Amniotic epithelial cell (primary cell): Measurements from ENCODE around the gene ORAI3.

Experiments
- DNase-seq: peaks from one replicate; pipeline ENCODE4 v3.0.0-alpha.2; 2010; ENCODE audit warnings: low read depth

Gene ORAI3

DNA sequence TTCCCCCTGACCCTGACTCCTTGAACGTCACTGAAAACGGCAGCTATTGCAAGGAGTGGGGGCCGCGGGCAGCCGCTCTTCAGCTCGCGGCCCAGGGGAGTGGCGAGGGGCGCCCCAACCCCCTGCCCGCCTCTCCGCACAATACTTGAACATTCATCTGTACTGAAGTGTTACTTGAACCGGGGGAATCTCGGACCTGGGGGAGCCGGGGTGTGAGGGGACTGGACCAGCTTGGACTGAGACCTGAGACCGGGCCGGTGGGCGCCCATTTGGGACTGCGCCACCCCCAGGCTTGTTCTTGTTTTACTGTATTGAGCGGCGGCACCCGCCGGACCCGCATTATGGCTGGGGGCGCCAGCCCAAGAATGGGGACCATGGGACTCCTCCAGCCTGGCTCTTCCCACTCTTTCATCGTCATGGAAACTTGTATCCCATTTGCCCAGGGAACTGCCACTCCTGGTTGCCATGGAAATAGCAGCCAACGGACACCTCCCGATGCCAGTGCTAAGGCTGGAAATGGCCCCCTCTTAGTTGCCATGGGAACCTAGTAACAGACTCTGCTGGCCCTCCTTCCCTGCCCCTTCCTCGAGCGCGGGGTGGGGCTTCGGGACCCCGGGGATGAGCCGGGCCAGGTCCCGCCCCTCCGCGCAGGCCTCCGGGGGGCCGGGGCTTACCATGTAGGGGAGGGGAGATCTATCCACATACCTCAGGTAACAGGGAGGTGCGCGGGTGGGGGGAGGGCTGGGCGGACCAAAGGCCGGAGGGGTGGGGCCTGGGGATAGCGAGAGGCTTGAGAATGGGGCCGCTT lies 805 bp upstream of the ORAI3 start:
- DNase-seq, result peak; percentile 99

DNA sequence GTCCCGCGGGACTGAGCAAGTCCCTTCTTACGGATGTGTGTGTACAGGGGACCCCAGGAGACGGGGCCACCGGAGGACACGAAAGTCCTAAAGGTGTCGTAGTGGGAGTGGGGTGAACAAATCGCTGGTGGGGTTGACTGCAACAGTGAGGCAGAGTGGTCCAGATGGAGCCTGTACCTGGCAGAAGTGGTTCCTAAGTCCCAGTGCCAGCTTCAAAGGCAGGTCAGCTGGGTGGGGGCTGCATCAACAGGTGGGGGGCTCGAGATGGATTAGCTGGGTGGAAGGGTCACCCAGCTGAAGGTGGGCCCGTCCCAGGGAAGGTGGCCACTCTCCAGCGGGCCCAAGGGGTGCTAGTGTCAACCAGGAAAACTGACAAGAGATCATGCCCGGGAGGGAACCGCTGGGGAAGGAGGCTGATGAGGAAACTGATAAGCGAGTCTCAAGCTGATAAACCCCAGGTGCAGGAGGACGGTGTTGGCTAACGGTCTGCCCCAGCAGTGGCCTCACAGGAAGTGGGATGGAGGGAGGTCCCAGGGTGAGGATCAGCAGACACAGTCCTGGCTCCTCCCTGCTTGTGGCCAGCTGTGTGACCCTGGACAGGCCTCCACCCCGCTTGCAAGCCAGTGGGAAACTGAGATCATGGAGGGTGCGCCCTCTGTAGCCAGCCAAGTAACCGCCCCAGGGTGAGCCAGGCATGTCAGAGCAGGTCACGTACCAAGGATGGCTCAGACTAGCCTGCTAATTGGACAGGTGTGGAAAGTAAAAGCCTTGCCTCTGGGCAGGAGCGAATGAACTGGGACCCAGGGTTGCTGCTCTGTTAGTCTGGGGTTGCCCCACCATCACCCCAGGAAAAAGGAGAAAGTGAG lies 1.0 kb downstream of the ORAI3 start:
- peak; percentile 95 for DNase-seq

DNA sequence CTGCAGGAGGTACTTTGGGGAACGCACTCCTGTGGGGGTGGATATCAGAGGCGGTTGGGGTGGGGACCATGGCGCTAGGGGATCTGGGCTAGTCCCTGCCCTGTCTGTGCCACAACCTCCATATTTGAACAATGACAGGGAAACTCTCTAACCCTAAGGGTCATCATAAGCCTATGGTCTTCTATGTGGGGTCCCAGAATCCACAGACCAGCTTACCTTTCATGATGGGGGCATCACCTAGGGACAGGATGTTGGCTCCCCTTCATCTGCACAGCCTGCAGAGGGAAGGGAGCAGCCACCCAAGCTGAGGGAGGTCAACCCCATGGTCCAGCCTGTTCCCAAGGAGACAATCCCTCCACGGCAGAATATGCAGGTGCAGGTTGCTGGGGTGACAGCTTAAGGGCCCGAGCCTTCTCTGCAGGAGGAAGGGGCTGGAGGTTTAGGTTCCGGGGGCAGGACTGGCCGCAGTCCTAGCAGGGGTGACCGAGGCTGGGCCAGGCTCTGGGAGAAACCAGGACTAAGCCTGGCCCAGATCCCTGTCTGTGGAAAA lies 1.7 kb downstream of the ORAI3 start:
- no peak for DNase-seq

DNA sequence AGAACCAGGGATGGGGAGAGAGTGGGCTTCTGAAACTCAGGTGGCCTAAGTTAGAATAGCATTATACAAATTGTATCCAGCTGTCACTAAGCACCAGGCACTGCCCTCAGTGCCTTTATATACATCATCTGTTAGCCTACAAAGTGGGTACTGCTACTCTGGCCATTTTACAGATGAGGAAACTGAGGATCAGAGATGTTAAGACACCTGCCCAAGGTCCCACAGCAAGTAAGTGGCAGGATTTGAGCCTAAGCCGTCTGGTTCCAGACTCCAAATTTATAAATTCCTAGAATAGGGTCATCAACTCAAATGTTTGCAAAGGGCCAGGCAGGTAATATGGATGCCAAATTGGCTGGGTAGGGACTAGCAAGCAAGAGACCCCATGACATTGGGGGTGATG lies 2.3 kb downstream of the ORAI3 start:
- no peak for DNase-seq

DNA sequence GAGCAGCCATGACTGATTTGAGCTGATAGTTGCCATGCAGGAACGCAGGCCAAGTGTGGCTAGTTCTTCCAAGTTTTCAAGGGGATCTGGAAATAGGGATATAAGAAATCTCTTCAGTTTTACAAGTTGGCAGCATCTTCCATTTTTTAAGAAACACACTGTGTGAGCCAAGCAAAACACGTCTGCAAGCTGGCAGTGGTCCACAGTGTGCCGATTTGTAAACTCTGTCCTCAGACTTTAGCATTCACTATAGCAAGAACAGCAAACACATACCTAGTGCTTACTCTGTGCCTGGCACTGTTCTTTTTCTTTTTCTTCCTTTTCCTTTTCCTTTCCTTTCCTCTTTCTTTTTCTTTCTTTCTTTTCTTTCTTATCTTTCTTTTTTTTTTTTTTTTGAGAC lies 2.9 kb downstream of the ORAI3 start:
- no peak for DNase-seq

DNA sequence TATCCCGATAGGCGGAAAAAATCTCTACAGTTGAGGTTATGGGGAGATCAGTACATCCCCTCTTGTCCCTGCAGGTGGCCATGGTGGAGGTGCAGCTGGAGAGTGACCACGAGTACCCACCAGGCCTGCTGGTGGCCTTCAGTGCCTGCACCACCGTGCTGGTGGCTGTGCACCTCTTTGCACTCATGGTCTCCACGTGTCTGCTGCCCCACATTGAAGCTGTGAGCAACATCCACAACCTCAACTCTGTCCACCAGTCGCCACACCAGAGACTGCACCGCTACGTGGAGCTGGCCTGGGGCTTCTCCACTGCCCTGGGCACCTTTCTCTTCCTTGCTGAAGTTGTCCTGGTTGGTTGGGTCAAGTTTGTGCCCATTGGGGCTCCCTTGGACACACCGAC lies 4.2 kb downstream of the ORAI3 start:
- DNase-seq, result no peak

DNA sequence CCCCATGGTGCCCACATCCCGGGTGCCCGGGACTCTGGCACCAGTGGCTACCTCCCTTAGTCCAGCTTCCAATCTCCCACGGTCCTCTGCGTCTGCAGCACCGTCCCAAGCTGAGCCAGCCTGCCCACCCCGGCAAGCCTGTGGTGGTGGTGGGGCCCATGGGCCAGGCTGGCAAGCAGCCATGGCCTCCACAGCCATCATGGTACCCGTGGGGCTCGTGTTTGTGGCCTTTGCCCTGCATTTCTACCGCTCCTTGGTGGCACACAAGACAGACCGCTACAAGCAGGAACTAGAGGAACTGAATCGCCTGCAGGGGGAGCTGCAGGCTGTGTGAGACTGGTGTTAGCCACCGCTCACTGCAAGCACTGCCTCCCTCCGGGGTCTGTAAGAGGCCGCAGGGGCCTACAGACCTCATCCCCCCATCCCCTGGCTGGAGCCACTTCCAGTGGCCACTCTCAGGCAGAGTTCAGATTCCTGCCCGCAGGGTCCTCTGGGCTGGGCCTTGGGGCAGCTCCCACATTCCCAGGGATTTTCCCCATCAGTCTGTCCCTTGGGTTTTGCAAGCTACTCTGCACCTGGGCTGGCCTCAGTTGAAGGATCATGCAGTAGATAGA lies 4.8 kb downstream of the ORAI3 start:
- peak; percentile 71 for DNase-seq

DNA sequence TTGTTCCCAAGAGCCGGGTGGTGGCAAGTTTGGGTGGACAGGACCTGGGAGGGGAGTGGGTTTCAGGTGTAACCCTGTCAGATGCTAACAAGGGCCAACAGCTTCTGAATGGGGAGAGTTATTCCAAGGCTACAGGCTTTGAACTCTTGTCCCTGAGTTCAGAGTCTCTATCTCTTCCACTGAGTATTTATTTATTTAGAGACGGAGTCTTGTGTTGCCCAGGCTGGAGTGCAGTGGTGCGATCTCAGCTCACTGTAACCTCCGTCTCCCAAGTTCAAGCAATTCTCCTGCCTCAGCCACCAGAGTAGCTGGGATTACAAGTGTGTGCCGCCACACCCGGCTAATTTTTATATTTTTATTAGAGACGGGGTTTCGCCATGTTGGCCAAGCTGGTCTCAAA lies 6.1 kb downstream of the ORAI3 start:
- DNase-seq, result no peak

DNA sequence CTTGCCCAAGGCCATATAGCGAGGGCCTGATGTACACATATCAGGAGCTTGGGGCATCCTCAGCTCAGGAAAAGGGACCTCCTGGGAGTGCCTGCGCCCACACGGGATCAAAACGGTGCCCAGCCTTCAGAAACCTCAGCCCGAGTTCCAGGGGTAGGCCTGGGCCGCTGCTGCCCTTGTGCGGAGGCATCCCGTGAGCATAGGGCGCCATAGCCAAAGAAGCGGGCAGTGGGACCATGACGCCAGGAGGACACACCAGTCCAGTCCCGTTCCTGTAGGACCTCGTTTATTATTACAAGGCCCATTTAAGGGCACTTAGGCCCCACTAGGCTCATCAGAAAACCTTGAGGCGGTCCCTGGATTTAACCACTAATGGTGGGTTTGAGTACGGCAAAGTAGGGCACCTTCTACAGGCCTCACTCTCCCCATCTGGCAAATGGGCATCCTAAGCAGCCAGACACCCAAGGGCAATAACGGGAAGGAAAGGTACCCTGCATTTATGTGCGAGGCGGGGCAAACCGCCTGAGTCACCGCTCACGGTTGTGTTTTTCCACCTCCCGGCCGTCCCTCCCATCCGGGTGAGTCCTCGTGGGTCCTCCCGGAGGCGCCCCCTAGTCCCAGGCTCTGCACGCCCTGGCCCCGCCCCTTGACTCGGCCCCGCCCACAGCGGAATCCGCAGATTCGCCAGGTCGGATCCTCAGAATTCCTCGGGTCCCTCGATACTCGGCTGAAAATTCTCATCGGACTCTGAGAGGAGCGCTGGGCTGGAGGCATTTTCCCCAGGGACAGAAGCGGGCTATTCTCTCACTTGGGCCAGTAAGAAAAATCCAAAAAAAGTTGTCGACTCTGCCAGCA lies 8.0 kb downstream of the ORAI3 start:
- peak; percentile 88 for DNase-seq

DNA sequence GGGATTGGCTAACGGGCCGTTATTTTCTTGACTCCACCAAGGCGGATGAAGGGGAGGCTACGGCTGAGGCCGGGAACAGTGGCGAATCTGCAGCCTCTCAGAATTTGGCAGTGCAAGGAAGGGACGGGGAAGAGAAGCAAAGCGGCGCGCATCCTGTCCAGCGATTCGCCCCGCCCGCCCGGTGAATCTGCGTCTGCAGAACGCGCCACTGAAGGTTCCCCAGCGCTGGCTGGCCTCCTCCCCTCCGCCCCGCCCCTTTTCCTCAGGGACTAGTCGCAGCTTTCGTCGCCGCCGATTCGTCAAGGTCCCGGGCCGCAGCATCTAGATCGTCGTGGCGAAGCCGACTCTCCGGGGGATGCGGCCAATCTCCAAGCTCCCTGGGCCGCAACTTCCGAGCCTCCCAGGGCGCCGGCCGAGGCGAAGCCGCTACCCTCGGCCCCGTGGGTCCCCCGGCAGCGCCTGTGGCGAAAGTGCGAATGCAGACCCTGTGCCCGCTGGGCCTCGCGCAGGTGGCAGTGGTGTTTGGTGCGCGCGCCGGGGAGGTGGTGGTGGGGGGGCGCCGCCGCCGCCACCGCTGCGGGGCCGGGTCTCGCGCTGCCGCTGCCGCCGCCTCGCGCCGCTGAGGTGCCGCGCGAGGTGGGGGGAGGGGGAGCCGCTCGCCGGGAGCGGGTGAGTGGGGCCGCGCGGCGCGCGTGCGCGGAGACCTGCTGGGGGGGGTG lies 8.7 kb downstream of the ORAI3 start, which contains the start of gene SETD1A:
Gene SETD1A (plus strand): TSS at position 299 of the 719 bp plus-strand sequence. CDS start 978 bp downstream, outside the sequence.
- DNase-seq, result peak; percentile 94

DNA sequence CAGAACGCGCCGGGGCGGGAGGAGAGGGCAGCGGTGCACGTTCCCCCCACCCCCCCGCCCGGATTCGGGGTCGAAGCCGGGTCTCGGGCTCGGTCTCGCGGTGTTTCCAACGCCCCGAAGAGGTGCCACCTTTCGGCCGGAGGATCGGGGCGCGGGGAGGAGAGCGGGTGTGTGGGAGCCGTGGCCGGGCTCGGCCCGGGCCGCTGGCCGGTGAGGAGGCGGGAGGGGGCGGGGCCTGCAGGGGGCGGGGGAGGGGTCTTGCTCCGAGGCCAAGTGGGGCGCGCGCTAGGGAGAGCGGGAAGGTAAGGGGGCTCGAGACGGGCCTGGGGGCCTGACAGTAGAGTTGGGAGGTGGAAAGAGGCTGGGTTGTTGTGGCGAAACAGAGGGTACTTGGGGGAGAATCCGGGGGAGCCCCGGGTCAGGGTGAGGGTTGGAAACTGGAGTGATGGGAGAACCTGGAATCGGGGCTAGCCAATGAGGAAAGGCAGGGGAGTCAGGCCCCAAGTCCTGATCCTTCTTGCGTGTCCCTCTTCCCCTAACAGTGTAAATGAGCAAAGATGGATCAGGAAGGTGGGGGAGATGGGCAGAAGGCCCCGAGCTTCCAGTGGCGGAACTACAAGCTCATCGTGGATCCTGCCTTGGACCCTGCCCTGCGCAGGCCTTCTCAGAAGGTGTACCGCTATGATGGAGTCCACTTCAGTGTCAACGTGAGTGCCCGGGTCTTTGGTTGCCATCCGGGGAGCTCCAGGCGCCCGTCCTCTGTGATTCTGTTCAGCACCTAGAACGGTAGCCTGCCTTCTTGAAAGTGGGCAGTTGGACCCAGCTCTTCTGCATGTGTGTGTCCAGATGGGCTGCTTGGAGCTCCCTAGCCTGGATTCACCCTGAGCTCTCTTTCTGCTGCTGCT lies 9.6 kb downstream of the ORAI3 start:
- peak; percentile 41 for DNase-seq

DNA sequence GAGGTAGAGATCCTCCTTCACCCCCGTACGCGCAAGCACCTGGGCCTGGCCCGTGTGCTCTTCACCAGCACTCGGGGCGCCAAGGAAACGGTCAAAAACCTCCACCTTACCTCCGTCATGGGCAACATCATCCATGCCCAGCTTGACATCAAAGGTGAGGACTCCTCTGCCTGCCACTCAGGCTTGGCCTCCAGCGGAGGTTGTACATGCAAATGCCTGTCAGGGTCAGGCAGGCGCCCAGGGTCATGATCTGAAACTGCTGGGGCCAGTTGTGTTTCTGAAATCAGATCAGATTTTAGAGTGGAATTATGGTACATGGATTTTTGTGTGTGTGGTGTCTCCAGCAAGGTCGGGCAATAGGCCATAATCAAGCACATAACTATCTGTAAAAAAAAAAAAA lies 12.5 kb downstream of the ORAI3 start:
- no peak for DNase-seq

DNA sequence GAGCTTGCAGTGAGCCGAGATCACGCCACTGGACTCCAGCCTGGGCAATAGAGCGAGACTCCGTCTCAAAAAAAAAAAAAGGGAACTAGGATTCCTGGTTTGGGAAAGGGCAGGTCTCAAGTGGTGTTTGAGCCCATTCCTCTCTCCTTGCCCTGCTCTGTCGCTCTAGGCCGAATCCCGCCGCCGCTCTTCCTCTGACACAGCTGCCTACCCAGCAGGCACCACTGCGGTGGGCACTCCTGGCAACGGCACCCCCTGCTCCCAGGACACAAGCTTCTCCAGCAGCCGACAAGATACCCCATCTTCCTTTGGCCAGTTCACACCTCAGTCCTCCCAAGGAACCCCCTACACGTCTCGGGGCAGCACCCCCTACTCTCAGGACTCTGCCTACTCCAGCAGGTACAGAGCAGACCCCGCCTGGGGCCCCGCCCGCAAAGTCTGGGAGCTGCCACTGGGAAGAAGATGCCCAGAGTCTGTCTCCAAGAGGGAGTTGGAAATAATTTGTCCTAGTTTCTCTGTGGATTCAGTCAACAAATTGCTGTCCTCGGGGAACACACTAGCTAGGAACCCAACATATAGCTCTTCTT lies 15.2 kb downstream of the ORAI3 start:
- DNase-seq, result no peak

DNA sequence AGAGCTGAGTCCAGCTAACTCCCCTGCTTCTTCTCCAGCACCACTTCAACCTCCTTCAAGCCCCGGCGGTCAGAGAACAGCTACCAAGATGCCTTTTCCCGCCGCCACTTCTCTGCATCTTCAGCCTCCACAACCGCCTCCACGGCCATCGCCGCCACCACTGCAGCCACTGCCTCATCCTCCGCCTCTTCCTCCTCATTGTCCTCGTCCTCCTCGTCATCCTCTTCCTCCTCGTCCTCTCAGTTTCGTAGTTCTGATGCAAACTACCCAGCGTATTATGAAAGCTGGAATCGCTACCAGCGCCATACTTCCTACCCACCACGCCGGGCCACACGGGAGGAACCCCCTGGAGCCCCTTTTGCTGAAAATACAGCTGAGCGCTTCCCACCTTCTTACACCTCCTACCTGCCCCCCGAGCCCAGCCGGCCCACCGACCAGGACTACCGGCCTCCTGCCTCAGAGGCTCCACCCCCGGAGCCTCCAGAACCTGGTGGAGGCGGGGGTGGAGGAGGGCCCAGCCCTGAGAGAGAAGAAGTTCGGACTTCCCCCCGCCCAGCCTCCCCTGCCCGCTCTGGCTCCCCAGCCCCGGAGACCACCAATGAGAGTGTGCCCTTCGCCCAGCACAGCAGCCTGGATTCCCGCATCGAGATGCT lies 15.8 kb downstream of the ORAI3 start:
- DNase-seq, result no peak

DNA sequence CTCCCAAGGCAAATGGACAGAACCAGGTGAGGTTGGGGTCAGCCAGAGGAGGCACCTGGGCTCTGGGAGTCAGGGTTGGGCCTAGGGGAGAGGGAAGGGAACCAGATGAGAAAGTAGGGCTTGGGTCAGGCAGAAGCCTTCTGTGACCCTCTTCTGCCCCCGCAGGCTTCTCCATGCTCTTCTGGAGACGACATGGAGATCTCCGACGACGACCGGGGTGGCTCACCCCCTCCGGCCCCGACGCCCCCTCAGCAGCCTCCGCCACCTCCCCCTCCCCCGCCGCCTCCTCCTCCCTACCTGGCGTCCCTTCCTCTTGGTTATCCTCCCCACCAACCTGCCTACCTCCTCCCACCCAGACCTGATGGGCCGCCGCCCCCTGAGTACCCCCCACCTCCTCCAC lies 16.6 kb downstream of the ORAI3 start:
- DNase-seq, result no peak

DNA sequence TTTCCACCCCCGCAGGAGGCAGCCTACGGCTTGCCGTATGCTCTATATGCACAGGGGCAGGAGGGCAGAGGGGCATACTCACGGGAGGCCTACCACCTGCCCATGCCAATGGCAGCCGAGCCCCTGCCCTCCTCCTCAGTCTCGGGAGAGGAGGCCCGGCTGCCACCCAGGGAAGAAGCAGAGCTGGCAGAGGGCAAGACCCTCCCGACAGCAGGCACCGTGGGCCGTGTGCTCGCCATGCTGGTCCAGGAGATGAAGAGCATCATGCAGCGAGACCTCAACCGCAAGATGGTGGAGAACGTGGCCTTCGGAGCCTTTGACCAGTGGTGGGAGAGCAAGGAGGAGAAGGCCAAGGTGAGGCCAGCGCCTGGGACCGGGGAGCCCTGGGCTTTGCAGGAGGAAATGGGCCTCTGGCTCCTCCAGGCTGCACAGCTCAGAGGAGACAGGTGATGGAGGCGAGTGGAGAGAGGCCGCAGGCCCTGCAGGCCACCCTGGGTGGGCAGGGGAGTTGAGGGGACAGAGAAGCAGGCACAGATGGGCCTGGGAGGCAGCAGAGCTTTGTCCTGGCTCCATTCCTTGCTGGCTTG lies 17.3 kb downstream of the ORAI3 start:
- DNase-seq, result no peak

DNA sequence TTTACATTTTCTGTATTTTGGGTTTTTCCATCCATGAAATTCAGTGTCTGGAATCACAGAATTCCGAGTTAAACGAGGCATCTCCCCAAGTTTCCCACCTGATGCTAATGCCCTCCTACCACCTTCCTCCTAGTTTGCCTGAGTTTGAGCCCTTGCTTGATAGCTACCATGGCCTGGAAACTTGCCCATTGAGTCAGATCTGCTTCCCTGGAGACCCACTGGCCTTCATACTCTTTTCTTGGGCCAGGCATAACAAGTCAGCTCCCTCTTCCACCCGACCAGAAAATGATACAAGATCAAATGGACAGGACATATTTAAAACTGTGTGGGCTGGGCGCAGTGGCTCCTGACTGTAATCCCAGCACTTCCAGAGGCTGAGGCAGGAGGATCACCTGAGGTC lies 18.9 kb downstream of the ORAI3 start:
- DNase-seq, result no peak

DNA sequence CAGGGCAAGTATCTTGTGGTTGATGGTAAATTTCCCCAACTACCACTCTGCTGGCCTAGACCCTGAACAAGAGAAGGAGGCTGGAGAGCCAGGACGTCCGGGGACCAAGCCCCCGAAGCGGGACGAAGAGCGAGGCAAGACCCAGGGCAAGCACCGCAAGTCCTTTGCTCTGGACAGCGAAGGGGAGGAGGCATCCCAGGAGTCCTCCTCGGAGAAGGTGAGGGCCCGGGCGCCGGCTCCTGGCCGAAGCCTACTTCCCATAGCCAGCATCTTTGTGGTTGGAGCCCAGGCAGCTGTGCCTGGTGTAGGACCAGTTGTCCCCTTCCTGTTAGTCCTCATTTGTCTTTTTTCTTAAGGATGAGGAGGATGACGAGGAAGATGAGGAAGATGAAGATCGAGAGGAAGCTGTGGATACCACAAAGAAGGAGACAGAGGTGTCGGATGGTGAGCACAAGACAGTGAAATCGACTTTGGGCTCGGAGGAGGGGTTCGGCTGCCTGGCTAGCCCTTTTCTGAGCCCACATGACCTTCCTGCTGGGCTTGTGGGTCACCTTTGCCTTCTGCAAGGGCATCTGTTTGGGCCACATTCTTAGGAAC lies 20.5 kb downstream of the ORAI3 start:
- no peak for DNase-seq
